B cell (primary cell): ENCODE results near the gene HEXIM1. TPM values are rescaled to one million over a fixed set of nuclear protein-coding genes. Genes with fewer than 3 reads are reported as not detected.
"Not testable (repeated sequence)": the region's sequence is repeated elsewhere in the genome, so short reads cannot be mapped to it uniquely, and the experiment has no call there.

ENCODE experiments used
- ATAC-seq: fragments of 200-7000 bp; cut with Tn5 transposase; one replicate; pipeline ENCODE4 v1.10.0; 2021; ENCODE audit warnings: low read depth, mild to moderate bottlenecking, moderate number of reproducible peaks, moderate library complexity
- CTCF ChIA-PET: fragments of 350-600 bp; sonication (Branson Sonifier 250); formaldehyde crosslinking; loops from one replicate; lab custom pipeline; 2021; ENCODE audit warnings: antibody characterized with exemption, inconsistent platforms; lab: Charles Lee
- POLR2A ChIA-PET: fragments of 350-600 bp; sonication (Branson Sonifier 250); formaldehyde crosslinking; loops from one replicate; lab custom pipeline; 2021; ENCODE audit warnings: antibody characterized with exemption; lab: Charles Lee
- DNase-seq: peaks from one replicate; pipeline ENCODE4 v3.0.0; 2013
- H2AFZ ChIP-seq: 2 replicates; pipeline ENCODE4 v1.6.1; 2012; ENCODE audit warnings: mild to moderate bottlenecking, low read depth, low read length; ENCODE audit not compliant: insufficient read depth, poor library complexity, severe bottlenecking
- H3K27ac ChIP-seq, 2 donors: 1 replicate in 1 of 2; 2 replicates in 1 of 2; pipeline ENCODE4 v1.5.1; 2012 to 2013; ENCODE audit warnings: low read length in 2 of 2, mild to moderate bottlenecking in 2 of 2, moderate library complexity in 1 of 2
- H3K27me3 ChIP-seq, 4 experiments: fragments of 200-600 bp in 1 of 4; sonication (generic) in 1 of 4; replicated peaks in 1 of 4; 1 replicate in 2 of 4; 2 replicates in 2 of 4; pipeline versions ENCODE4 v1.6.1 to v1.7.0; 2013 to 2016; ENCODE audit warnings: low read length in 3 of 4, mild to moderate bottlenecking in 2 of 4, mixed read lengths in 1 of 4, moderate library complexity in 1 of 4; ENCODE audit not compliant: insufficient read depth in 4 of 4, control insufficient read depth in 3 of 4; ENCODE audit errors: control extremely low read depth in 1 of 4
- H3K36me3 ChIP-seq, 2 experiments: replicated peaks in 1 of 2; 1 replicate in 1 of 2; 2 replicates in 1 of 2; pipeline versions ENCODE4 v1.6.1 to v1.7.1; 2013; ENCODE audit warnings: low read length in 1 of 2; ENCODE audit not compliant: insufficient read depth in 2 of 2, control insufficient read depth in 1 of 2; ENCODE audit errors: control extremely low read depth in 1 of 2, extremely low read depth in 1 of 2
- H3K4me1 ChIP-seq, 2 donors: fragments of 200-600 bp in 1 of 2; sonication (generic) in 1 of 2; 1 replicate in 1 of 2; 2 replicates in 1 of 2; pipeline versions ENCODE4 v1.5.1 to v1.6.1; 2013 to 2017; ENCODE audit warnings: low read length in 2 of 2; ENCODE audit not compliant: control insufficient read depth in 2 of 2, insufficient read depth in 2 of 2
- H3K4me2 ChIP-seq: replicated peaks from 2 replicates; pipeline ENCODE3; 2012; ENCODE audit warnings: mild to moderate bottlenecking, low read depth, low read length; ENCODE audit not compliant: poor library complexity, severe bottlenecking
- H3K4me3 ChIP-seq, 5 experiments: fragments of 200-600 bp in 1 of 5; sonication (generic) in 1 of 5; 1 replicate in 3 of 5; 2 replicates in 2 of 5; pipeline versions ENCODE4 v1.5.1 to v1.7.0; 2011 to 2016; ENCODE audit warnings: low read length in 4 of 5, mild to moderate bottlenecking in 4 of 5, low read depth in 2 of 5, control low read depth in 1 of 5, moderate library complexity in 1 of 5; ENCODE audit not compliant: insufficient read depth in 1 of 5; ENCODE audit errors: control extremely low read depth in 1 of 5, extremely low read depth in 1 of 5
- H3K79me2 ChIP-seq: fragments of 200-600 bp; sonication (generic); one replicate; pipeline ENCODE4 v1.6.0; 2016; ENCODE audit warnings: low read length; ENCODE audit not compliant: control insufficient read depth, insufficient read depth
- H3K9ac ChIP-seq: fragments of 200-600 bp; sonication (generic); 2 replicates; pipeline ENCODE4 v1.6.1; 2017; ENCODE audit warnings: mild to moderate bottlenecking, low read length, moderate library complexity
- H3K9me3 ChIP-seq, 3 donors: one replicate each; pipeline versions ENCODE4 v1.6.1 to v1.7.1; 2013; ENCODE audit warnings: low read length in 2 of 3; ENCODE audit not compliant: control insufficient read depth in 2 of 3, insufficient read depth in 1 of 3; ENCODE audit errors: control extremely low read depth in 1 of 3
- H4K20me1 ChIP-seq: 2 replicates; pipeline ENCODE4 v1.6.0; 2012; ENCODE audit warnings: mild to moderate bottlenecking, low read length; ENCODE audit not compliant: insufficient read depth, control insufficient read depth, poor library complexity, severe bottlenecking
- H3K27ac Mint-ChIP-seq: one replicate; pipeline ENCODE4 v1.8.0; 2021; ENCODE audit warnings: mixed read lengths
- H3K27me3 Mint-ChIP-seq: one replicate; pipeline ENCODE4 v1.8.0; 2021; ENCODE audit warnings: mixed read lengths
- H3K4me1 Mint-ChIP-seq: one replicate; pipeline ENCODE4 v1.8.0; 2021; ENCODE audit warnings: mixed read lengths
- H3K4me3 Mint-ChIP-seq: one replicate; pipeline ENCODE4 v1.8.0; 2021; ENCODE audit warnings: mixed read lengths
- H3K9me3 Mint-ChIP-seq: one replicate; pipeline ENCODE4 v1.8.0; 2022; ENCODE audit warnings: mixed read lengths; ENCODE audit not compliant: insufficient read depth
- CTCF ChIP-seq: fragments of 200-600 bp; IDR thresholded peaks from one replicate; pipeline ENCODE4 v1.8.0; 2022; ENCODE audit warnings: antibody characterized with exemption, mild to moderate bottlenecking
- EZH2 ChIP-seq: IDR thresholded peaks from 2 replicates; pipeline ENCODE4 v1.6.1; 2012; ENCODE audit warnings: borderline replicate concordance, low read depth, mild to moderate bottlenecking, moderate library complexity, low read length; ENCODE audit not compliant: insufficient read depth, poor library complexity, severe bottlenecking
- WGBS: methylation state at CpG from one replicate; pipeline ENCODE4 v1.1.5; 2013; ENCODE audit warnings: missing lambda C conversion rate; ENCODE audit not compliant: insufficient coverage; 5-methylcytosine and 5-hydroxymethylcytosine counted together
- intact Hi-C: fragments of 100-400 bp; cut with micrococcal nuclease; formaldehyde crosslinking; loops from one replicate; pipeline ENCODE4 v1.10.0; 2022
- polyA plus RNA-seq: library from polyadenylated mRNA; depleted of rRNA; stranded (reverse); fragments of >200 nt; gene quantifications from 2 replicates; pipeline ENCODE4 v1.2.3, GENCODE V29; 2012
- total RNA-seq, 2 donors: library from RNA; stranded (reverse); fragments of 120-200 nt in 1 of 2; gene quantifications; 1 replicate in 1 of 2; 2 replicates in 1 of 2; pipeline versions ENCODE4 v1.2.3 to v1.2.4, GENCODE V29; 2013 to 2022

Gene HEXIM1
- total and polyA plus RNA-seq, 2 donors (not counting 1 experiment from before 2014, with no cell fraction given), result 23.7 to 48.9 TPM

DNA sequence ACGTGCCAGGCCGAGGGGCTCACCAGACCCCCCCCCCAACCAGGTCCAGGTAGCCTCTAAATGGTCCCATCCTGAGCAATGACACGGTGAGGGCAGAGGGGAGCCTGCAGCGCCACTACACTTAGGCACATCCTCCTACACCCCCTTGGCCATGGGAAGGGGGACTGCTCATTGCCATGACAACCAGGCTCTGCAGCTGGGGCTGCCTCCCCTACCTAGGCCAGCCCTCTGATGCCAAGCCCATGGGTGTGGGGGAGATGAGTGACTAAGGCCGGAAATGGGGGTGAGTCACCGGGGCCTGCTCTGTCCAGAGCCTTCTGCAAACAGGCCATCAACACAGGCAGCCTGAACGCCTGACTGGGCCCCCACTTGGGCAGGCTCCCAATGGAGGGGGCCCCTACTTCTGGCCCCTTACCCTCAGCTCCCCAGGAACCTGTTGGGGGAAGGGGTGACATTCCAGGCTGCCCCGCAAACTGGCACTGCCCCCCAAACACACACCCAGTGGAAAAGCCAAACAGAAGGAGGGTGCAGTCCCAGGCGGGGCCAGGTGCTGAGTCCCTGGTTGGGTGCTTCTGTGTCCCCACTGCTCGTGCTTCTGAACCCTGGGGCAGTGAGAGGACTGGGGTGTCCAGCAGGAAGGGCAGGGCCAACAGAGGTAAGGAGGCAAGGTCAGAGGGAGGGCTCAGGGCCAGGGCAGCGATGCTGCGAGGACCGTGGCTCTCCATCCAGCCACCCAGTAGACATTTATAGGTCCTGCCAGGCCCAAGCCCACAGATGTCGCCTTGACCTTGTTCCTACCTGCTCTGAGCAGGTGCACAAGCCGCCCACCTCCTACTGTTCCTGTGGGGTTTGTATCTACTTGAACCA is 24.1 kb upstream of the HEXIM1 start:
- no peaks in the 10 kb centered on the region for H3K36me3 ChIP-seq
- no peak for DNase-seq

DNA sequence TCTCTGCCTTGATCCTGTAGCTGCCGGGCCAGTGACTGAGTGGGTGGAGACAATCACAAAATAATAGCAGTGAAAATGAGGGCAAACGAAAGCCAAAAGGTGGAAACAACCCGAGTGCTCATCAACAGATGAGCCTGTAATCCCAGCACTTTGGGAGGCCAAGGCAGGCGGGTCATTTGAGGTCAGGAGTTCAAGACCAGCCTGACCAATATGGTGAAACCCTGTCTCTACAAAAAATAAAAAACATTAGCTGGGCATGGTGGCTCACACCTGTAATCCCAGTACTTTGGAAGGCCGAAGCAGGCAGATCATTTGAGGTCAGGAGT is 23.5 kb upstream of the HEXIM1 start:
- CTCF ChIA-PET, H3K9me3 Mint-ChIP-seq, ATAC-seq, H3K27ac ChIP-seq, H3K4me2 ChIP-seq, H3K9me3 ChIP-seq, intact Hi-C loops, H3K4me3 ChIP-seq, H2AFZ ChIP-seq, H3K4me1 Mint-ChIP-seq, H3K36me3 ChIP-seq, H3K27me3 ChIP-seq, H3K79me2 ChIP-seq, H3K27ac Mint-ChIP-seq, H3K9ac ChIP-seq, H3K4me3 Mint-ChIP-seq, DNase-seq, H4K20me1 ChIP-seq, H3K4me1 ChIP-seq, H3K27me3 Mint-ChIP-seq: not testable (repeated sequence)
- WGBS, result 82% methylated on average over 5 of the region's 5 CpGs
- POLR2A ChIA-PET, result interaction anchor here (1.2 kb wide), 1 partner anchor 10 kb away, joined by 4 read pairs; the partner anchor contains the start of gene ACBD4

More for the DNA sequence above, 24.1 kb upstream of the HEXIM1 start:
- H3K4me1 Mint-ChIP-seq, result no peaks in the 10 kb centered on the region
- CTCF ChIA-PET, result interaction anchor here (1.5 kb wide), 1 partner anchor 25 kb away, joined by 6 read pairs; no protein-coding TSS in a partner anchor
- peak; percentile 73 for ATAC-seq
- peaks cover 5% of the 10 kb centered on the region for H3K27me3 Mint-ChIP-seq
- Histone ChIP-seq H2AFZ (no peak overlapping the region), H3K79me2 (no peaks in the 10 kb centered on the region), H3K4me1 (no peaks in the 10 kb centered on the region), H3K9me3 (no peaks in the 10 kb centered on the region), H3K27ac (no peak overlapping the region), H3K4me3 (no peak overlapping the region), H3K9ac (no peak overlapping the region), H3K4me2 (no peak overlapping the region), H3K27me3 (peaks cover 0 to 7% (median 0%) of the 10 kb centered on the region in 4 experiments), H4K20me1 (no peaks in the 10 kb centered on the region)
- 80% methylated on average over 10 of the region's 15 CpGs for WGBS
- no peaks in the 10 kb centered on the region for H3K9me3 Mint-ChIP-seq
- no peak for TF ChIP-seq CTCF
- no peak for TF ChIP-seq EZH2
- H3K27ac Mint-ChIP-seq, result no peak overlapping the region
- intact Hi-C loops, result no loop called here
- H3K4me3 Mint-ChIP-seq, result no peak overlapping the region
- POLR2A ChIA-PET, result interaction anchor here (0.7 kb wide), 1 partner anchor 12 kb away, joined by 9 read pairs; no protein-coding TSS in a partner anchor
